Measurements from ENCODE around the gene SYT6.

SYT6 gene

DNA sequence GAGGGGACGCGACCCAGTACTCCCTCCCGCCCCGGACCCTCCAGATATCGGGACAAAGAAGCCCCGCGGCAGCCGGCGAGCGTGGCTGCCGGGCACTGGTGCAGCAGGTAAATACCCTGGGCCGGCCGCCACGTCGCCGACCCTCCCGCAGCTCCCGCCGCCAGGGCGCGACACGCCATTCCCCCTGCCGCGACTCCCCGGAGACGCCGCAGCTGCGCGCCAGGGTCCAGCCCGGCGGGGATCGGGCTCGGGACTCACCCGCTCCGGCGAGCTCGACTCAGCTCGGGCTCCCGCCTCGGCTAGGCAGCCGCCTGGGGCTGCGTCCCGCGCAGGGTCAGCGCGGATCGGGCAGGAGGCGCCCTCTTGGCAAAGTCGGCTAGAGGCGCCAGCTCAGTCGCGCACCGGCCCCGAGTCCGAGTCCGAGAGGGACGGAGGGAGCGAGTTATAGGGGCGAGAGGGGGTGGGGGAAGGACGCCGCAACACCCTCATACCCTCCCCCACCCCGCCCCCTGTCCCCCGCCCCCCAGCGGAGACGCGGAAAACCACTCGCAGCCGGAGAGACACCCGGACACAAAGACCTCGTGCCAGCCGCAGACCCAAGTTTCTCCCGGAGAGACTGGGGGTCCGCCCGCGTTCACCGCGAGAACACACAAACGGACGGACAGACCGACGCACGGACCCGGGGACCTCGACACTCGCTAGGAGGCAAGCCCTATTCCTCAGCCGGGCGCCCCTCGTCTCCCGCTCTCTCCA lies 985 bp downstream of the SYT6 start:
- Histone ChIP-seq H3K4me1 (ENCODE audit: control insufficient read depth, insufficient read depth, low read length) (peaks cover 15% of the 10 kb centered on the region), H3K36me3 (ENCODE audit: insufficient read depth, low read length) (no peaks in the 10 kb centered on the region), H3K4me3 (ENCODE audit: low read length) (peak overlapping the region; percentile 62), H3K9ac (ENCODE audit: low read depth, low read length) (no peak overlapping the region), H3K9me3 (replicated peaks; ENCODE audit: low read length) (no peaks in the 10 kb centered on the region), H3K4me2 (ENCODE audit: low read length) (peak overlapping the region; percentile 78), H3K27me3 (ENCODE audit: control insufficient read depth, insufficient read depth, low read length) (peaks cover 81% of the 10 kb centered on the region)

DNA sequence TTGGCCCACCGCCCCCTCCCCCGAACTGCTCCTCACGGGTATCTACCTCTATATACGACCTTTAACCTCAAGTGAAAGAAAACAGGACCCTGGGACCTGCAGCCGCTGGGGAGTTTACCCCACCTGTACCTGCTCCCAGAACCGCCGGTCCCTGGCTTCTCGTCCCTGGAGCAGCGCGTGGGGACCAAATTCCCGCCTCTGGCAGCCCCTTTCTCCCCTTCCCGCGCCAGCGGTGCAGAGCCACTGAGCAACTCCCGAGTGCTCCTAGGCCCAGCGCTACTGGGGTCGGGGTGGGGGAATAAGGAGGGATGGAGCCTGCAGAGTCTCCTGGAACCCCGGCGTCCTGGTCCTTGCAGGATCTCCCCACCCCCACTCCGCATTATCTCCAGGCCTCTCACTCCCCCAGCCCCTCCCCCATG lies 1.6 kb downstream of the SYT6 start:
- no peaks in the 10 kb centered on the region for H3K9me3 ChIP-seq (replicated peaks; ENCODE audit: low read length)
- H3K4me3 ChIP-seq (ENCODE audit: low read length): peak overlapping the region; percentile 62
- H3K36me3 ChIP-seq (ENCODE audit: insufficient read depth, low read length): no peaks in the 10 kb centered on the region
- no peak overlapping the region for H3K9ac ChIP-seq (ENCODE audit: low read depth, low read length)
- peaks cover 78% of the 10 kb centered on the region for H3K27me3 ChIP-seq (ENCODE audit: control insufficient read depth, insufficient read depth, low read length)
- peaks cover 15% of the 10 kb centered on the region for H3K4me1 ChIP-seq (ENCODE audit: control insufficient read depth, insufficient read depth, low read length)
- H3K4me2 ChIP-seq (ENCODE audit: low read length): peak overlapping the region; percentile 78

DNA sequence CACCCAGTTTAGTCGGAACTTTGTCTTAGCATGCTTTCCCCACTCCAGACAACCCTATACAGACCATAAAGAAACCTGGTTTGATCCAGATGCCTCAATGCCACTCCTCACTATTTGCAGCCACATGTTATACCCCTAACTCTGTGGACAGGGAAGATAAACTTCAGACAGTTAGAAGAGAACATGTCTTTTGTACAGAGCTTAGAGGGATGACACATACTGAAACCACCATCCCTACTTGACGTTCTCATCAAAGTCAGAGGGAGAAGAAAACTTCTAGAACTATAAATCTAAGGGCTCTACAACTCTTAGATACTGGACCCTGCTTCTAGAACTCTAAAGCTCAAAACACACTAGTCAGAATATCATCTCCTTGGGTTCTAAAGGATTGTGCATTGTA lies 3.7 kb downstream of the SYT6 start:
- H3K9me3 ChIP-seq (replicated peaks; ENCODE audit: low read length): no peaks in the 10 kb centered on the region
- no peak overlapping the region for H3K9ac ChIP-seq (ENCODE audit: low read depth, low read length)
- H3K27me3 ChIP-seq (ENCODE audit: control insufficient read depth, insufficient read depth, low read length): peaks cover 60% of the 10 kb centered on the region
- H3K4me2 ChIP-seq (ENCODE audit: low read length): no peak overlapping the region
- H3K36me3 ChIP-seq (ENCODE audit: insufficient read depth, low read length): no peaks in the 10 kb centered on the region
- no peak overlapping the region for H3K4me3 ChIP-seq (ENCODE audit: low read length)
- peaks cover 15% of the 10 kb centered on the region for H3K4me1 ChIP-seq (ENCODE audit: control insufficient read depth, insufficient read depth, low read length)

DNA sequence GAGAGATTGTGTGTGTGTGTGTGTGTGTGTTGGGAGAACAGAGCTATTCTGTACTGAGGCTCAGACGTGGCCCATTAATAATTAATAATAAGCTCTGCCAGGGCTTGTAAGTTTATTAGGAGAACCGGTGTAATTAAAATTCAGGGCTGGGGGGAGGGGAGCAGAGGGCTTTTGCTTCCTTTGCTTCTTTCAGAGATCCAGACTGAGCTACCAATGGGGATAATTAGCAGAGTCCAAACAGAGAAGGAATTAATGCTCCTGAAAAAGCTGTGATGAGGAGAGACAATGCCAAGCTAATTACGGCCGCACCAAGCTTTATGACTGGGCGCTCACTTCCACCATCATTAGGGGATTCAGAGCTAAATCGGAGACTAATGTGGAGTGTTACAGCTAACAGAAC lies 4.5 kb downstream of the SYT6 start:
- Histone ChIP-seq H3K9ac (ENCODE audit: low read depth, low read length) (no peak overlapping the region), H3K4me2 (ENCODE audit: low read length) (no peak overlapping the region), H3K4me3 (ENCODE audit: low read length) (no peak overlapping the region), H3K4me1 (ENCODE audit: control insufficient read depth, insufficient read depth, low read length) (peaks cover 15% of the 10 kb centered on the region), H3K27me3 (ENCODE audit: control insufficient read depth, insufficient read depth, low read length) (peaks cover 52% of the 10 kb centered on the region), H3K9me3 (replicated peaks; ENCODE audit: low read length) (no peaks in the 10 kb centered on the region), H3K36me3 (ENCODE audit: insufficient read depth, low read length) (no peaks in the 10 kb centered on the region)

DNA sequence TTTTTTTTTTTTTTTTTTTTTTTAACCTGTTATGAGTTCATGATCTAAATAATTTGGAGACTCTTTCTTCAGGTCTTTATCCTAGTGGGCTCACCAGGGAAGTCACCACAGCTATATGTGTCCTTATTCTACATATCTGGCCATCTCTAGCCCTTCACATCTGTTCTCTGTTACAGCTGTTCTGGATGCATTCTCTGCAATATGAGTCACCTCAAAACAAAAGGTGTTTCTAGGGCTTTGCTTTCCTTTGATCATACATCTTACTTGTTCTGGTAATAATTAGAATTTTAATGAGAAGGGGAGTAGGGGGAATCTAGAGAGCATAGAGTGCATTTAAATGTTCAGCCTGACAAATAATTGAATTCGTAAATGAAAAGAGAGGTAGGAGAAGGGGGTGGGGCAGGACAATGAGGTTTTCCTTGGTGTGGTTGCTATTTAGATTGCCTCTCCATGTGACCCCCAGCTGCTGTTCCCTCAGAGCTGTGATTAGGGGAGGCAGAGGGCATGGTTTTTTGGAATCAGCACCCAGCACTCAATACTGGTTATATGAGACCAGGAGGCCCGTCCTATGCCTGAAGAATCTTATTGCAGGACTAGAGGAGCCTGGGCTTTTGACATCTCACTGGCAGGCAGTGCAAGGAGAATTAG lies 8.0 kb downstream of the SYT6 start:
- no peak overlapping the region for H3K4me3 ChIP-seq (ENCODE audit: low read length)
- no peak overlapping the region for H3K4me2 ChIP-seq (ENCODE audit: low read length)
- H3K27me3 ChIP-seq (ENCODE audit: control insufficient read depth, insufficient read depth, low read length): peaks cover 21% of the 10 kb centered on the region
- no peaks in the 10 kb centered on the region for H3K36me3 ChIP-seq (ENCODE audit: insufficient read depth, low read length)
- no peaks in the 10 kb centered on the region for H3K4me1 ChIP-seq (ENCODE audit: control insufficient read depth, insufficient read depth, low read length)
- H3K9me3 ChIP-seq (replicated peaks; ENCODE audit: low read length): no peaks in the 10 kb centered on the region
- H3K9ac ChIP-seq (ENCODE audit: low read depth, low read length): no peak overlapping the region

DNA sequence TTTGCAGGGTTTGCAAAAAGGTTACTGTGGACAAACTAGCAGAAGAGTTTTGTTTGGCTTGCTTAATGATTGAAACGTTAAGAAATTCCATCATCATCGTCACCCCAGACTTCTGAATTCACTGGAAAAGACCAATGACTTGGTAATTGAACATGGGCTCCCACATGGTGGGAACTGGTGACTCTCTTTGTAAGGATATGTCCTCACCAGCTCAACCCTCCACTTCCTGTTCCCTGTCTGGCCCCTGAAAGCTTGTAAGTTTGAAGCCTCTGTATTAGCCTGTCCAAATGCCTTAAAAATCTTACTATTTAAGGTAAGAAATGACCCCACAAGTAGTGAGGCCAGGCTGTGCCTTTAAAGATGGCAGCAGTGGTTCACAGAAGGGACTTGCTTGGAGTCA lies 9.7 kb downstream of the SYT6 start:
- H3K27me3 ChIP-seq (ENCODE audit: control insufficient read depth, insufficient read depth, low read length): peaks cover 13% of the 10 kb centered on the region
- no peak overlapping the region for H3K4me2 ChIP-seq (ENCODE audit: low read length)
- no peaks in the 10 kb centered on the region for H3K36me3 ChIP-seq (ENCODE audit: insufficient read depth, low read length)
- no peaks in the 10 kb centered on the region for H3K4me1 ChIP-seq (ENCODE audit: control insufficient read depth, insufficient read depth, low read length)
- no peak overlapping the region for H3K9ac ChIP-seq (ENCODE audit: low read depth, low read length)
- no peaks in the 10 kb centered on the region for H3K9me3 ChIP-seq (replicated peaks; ENCODE audit: low read length)
- no peak overlapping the region for H3K4me3 ChIP-seq (ENCODE audit: low read length)

DNA sequence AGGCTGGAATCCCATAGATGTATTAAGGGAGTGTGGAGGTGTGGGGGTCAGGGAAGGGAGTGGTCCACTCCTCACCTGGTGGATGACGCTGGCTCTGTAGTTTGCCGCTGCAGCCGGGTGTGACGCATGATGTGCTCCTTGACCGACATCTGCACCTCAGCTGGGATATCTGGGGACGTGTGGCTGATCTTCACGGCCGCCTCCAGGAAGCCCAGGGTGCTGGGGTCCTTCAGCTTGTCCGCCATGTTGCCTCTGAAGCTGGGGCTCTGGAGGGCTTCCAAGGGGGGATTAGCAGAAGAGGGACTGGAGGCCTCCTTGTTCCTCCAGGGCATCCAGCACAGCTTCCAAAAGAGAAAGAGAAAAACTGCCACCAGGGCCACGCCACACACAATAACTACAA lies 14.1 kb downstream of the SYT6 start:
- Histone ChIP-seq H3K4me2 (ENCODE audit: low read length) (no peak overlapping the region), H3K9me3 (replicated peaks; ENCODE audit: low read length) (no peaks in the 10 kb centered on the region), H3K27me3 (ENCODE audit: control insufficient read depth, insufficient read depth, low read length) (peaks cover 5% of the 10 kb centered on the region), H3K9ac (ENCODE audit: low read depth, low read length) (no peak overlapping the region), H3K4me3 (ENCODE audit: low read length) (no peak overlapping the region), H3K4me1 (ENCODE audit: control insufficient read depth, insufficient read depth, low read length) (no peaks in the 10 kb centered on the region), H3K36me3 (ENCODE audit: insufficient read depth, low read length) (no peaks in the 10 kb centered on the region)

DNA sequence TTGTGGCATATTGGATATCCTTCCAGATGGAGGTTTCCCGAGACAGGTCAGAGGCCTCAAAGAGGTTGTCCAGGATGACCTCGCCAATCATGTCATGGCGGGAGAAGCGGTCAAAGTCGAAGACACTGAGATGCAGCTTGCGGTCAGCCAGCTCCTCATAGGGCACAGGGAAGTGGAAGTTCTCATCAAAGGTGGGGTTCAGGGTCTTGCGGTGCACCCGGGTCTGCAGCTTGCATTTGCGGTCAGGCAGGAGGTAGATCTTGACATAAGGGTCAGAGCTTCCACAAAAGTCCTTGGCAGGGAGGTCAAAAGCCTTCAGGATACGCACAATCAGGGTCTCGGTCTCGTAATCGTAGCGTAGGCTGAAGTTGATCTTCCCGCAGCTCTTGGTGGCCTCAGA lies 16.2 kb downstream of the SYT6 start:
- Histone ChIP-seq H3K4me1 (ENCODE audit: control insufficient read depth, insufficient read depth, low read length) (no peaks in the 10 kb centered on the region), H3K36me3 (ENCODE audit: insufficient read depth, low read length) (no peaks in the 10 kb centered on the region), H3K4me3 (ENCODE audit: low read length) (no peak overlapping the region), H3K27me3 (ENCODE audit: control insufficient read depth, insufficient read depth, low read length) (peaks cover 6% of the 10 kb centered on the region), H3K4me2 (ENCODE audit: low read length) (no peak overlapping the region), H3K9me3 (replicated peaks; ENCODE audit: low read length) (no peaks in the 10 kb centered on the region), H3K9ac (ENCODE audit: low read depth, low read length) (no peak overlapping the region)

DNA sequence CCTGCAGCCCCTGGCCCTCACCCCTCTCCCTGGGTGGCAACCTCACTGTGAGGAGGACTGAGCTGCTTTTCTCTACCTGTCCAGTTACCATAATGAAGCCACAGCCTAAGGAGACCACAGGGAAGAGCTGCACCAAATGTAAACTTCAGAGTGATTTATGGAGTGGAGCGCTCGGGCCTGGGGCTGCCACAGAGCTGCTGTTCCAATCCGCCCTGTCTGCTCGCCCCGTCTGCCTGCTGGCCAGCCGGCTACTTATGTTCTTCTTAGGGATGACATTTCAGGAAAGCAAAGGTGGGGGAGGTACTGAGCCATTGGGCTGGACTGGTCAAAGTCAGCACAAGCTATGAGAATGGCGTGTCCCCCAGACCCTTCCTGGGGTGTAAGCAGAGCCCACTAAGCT lies 17.9 kb downstream of the SYT6 start:
- no peaks in the 10 kb centered on the region for H3K4me1 ChIP-seq (ENCODE audit: control insufficient read depth, insufficient read depth, low read length)
- no peak overlapping the region for H3K9ac ChIP-seq (ENCODE audit: low read depth, low read length)
- no peak overlapping the region for H3K4me3 ChIP-seq (ENCODE audit: low read length)
- no peaks in the 10 kb centered on the region for H3K9me3 ChIP-seq (replicated peaks; ENCODE audit: low read length)
- H3K4me2 ChIP-seq (ENCODE audit: low read length): no peak overlapping the region
- no peaks in the 10 kb centered on the region for H3K36me3 ChIP-seq (ENCODE audit: insufficient read depth, low read length)
- H3K27me3 ChIP-seq (ENCODE audit: control insufficient read depth, insufficient read depth, low read length): peaks cover 9% of the 10 kb centered on the region

DNA sequence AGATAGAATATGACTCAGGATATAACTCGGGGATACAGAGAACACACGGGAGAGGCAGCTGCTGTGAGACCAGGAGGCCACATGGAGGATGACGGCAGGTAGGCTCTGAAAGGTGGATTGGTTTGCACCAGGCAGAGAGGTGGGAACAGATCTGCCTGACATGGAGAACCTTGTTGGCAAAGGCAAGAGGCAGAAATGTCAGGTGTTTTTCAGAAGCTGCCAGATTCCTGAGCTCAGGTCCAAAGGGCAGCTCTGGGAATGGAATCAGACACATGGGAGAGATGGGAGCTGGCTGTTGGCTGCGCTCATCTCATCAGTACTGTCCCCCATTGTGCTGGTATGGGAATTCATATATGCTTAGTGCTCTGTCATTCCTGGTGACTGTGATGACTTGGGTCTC lies 19.2 kb downstream of the SYT6 start:
- Histone ChIP-seq H3K36me3 (ENCODE audit: insufficient read depth, low read length) (no peaks in the 10 kb centered on the region), H3K9ac (ENCODE audit: low read depth, low read length) (no peak overlapping the region), H3K9me3 (replicated peaks; ENCODE audit: low read length) (no peaks in the 10 kb centered on the region), H3K4me2 (ENCODE audit: low read length) (no peak overlapping the region), H3K27me3 (ENCODE audit: control insufficient read depth, insufficient read depth, low read length) (peaks cover 9% of the 10 kb centered on the region), H3K4me3 (ENCODE audit: low read length) (no peak overlapping the region), H3K4me1 (ENCODE audit: control insufficient read depth, insufficient read depth, low read length) (no peaks in the 10 kb centered on the region)

DNA sequence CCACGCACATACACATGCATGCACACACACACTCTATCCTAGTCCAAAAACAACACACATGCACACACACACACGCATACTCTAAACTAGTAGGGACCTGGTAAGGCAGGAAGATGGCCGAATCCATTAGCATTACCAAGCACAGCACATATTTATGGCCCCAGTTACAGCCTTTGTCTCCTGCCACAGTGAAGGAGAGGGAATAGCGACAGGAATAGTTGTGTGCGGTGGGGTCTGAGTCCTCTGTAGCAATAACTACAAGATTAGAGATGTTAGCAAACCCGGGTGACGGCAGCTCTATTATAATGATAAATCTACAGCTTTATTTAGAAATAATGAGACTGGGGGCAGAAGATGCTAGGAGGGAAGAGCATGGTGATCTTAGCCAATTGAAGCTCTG lies 20.5 kb downstream of the SYT6 start:
- Histone ChIP-seq H3K9ac (ENCODE audit: low read depth, low read length) (no peak overlapping the region), H3K36me3 (ENCODE audit: insufficient read depth, low read length) (no peaks in the 10 kb centered on the region), H3K27me3 (ENCODE audit: control insufficient read depth, insufficient read depth, low read length) (peaks cover 12% of the 10 kb centered on the region), H3K4me1 (ENCODE audit: control insufficient read depth, insufficient read depth, low read length) (no peaks in the 10 kb centered on the region), H3K4me2 (ENCODE audit: low read length) (no peak overlapping the region), H3K9me3 (replicated peaks; ENCODE audit: low read length) (no peaks in the 10 kb centered on the region), H3K4me3 (ENCODE audit: low read length) (no peak overlapping the region)
